DLD1 (cell line): ENCODE results near the gene SLC13A1.
"Not testable (repeated sequence)": the region's sequence is repeated elsewhere in the genome, so short reads cannot be mapped to it uniquely, and the experiment has no call there.

Experiments
- in situ Hi-C: cut with HindIII; loops from 2 replicates; pipeline ENCODE4 v1.10.0; 2017; ENCODE audit warnings: low sequenced_read_pairs

SLC13A1 gene

DNA sequence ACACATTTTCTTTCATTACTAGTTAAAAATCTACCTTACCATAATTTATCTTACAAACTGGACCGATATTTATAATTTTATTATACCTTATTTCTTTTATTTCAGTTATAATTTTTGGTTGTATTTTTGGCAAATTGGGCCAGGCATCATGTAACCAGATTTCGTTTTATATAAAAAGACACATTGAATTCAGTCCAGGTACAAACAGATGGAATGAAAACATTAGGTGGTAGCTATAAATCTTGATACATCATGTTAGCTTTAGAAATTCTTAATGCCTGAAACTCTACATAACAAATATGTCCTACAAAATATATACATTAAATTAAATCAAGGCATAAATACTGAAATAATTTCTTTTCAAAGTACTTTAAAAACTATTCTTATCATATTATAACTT is 73.1 kb downstream of the SLC13A1 start:
- in situ Hi-C loops: loop anchor here (5.0 kb wide), 1 partner anchor 46 kb away; no protein-coding TSS in a partner anchor

DNA sequence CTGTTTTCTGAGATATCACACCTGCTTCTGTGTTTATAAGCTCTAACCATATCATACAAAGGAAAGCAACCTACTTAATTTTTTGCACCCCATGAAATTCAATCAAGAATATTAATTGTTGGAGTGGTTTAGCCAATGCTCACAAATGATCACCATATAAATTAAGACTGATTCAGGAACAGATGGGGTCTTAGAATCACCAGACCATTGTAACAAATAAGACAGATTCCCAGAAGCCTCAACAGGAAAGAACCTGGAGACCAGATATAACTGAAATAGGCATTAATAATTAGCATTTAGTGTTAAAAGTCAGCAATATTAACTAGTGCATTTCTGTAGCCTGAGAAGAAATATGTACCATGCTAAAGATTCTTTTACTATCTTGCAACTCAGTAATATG is 73.6 kb downstream of the SLC13A1 start:
- in situ Hi-C loops: loop anchor here (5.0 kb wide), 1 partner anchor 46 kb away; no protein-coding TSS in a partner anchor

DNA sequence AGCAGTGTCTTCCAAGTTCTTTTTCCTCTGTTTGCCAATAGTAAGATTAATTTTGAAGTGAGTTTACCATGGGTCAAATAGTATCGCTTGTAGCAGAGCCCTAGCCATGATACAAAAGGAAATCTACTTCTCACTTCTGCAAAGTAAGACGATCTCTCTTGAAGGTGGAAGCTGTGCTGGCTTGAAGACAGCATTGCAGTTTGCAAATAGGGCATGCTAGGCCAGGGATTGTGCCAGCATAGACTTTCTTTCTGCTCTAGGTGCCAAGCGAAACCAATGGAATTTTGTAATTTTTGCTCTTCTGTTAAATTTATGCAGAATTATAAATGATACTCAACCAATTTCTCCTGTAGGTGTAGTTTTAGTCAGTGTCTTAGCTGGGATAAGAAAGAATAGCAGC is 74.5 kb downstream of the SLC13A1 start:
- in situ Hi-C loops: loop anchor here (5.0 kb wide), 1 partner anchor 47 kb away; no protein-coding TSS in a partner anchor

DNA sequence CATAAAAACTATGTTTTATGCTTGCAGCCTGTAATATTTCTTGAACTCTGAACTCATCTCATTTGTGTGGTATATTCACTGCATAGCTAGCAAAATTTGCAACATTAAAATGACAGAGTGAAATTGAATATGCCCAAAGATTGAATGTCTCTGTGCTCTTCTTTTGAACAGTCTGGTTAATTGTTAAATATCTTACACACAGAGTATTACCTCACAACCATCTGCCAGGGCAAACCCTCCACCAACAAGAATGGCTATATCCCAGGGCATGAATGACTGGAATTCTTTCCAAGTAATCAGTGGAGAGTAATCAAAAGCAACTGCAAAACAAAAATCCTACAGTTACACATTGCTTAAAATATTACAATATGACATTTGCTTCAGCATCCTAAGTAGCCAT is 76.9 kb downstream of the SLC13A1 start:
- in situ Hi-C loops: no loop called here

DNA sequence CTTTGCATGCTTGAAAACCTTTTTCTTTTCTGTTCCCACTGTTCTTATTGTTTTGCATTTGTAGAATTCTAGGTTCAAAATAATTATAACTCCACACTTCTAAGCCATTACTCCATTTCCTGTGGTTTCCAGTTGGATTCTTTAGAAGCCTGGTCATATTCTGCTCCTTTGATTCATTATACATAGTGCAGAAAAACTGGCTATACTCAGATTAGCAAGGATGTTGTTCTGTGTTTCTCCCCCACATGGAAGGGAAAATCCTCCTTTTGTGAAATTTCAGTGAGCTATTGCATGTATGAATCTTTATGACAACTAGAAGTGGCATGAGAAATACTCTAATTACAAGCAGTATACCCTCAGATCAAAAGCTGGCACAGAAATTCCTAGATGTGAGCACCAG is 79.5 kb downstream of the SLC13A1 start:
- in situ Hi-C loops: no loop called here

DNA sequence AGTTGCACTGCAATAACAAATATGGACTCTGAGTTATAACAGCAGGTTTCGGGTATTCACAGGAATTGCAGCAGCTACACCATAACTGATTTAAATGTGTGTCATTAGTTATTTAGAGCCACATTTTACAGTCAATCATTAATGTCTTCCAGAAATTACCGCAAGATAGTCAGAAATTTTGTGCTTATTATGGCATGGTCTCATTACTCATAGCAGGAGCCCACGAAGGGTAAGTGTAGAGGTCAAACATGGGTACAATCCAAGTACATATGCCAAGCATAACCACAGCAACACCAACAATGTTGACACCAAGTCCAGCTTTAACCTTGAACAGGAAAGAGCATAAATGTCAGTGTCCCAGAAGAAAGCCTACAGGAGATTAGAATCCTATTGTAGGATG is 84.4 kb downstream of the SLC13A1 start:
- in situ Hi-C loops: no loop called here

DNA sequence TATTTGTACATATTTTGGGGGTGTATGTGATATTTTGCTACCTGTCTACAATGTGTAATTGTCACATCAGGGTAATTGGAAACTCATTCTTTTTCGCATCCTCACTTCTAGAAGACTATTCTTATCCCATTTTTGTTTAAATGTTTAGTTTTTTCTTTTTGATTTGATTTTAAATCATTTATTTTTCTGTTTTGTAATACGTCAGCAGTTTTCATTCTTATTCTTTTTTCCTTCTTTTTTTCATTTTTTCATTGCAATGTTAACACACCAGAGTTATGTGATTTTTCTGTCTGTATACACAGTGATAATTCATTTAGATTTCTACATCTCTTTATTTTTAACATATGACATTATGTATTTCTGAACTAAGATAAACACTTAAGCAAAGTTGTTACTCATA is 85.5 kb downstream of the SLC13A1 start:
- in situ Hi-C loops: no loop called here

DNA sequence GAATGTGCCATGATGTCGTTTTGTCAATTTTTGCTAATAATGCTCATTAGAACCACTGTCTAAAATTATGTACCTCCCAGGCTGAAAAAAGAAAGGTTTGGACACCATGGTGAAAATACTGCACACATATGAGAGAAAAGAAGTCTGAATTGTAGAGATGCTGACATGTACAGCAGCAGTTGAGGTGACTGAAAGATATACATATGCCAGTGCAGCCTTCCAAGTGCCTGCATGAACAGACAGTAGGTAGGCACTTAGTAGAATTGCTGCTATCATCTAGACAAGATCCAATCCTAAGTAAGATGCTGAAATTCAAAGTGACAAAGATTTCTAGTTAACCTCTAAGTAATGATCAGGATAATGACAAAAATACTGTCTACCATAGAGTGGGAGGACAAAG is 86.9 kb downstream of the SLC13A1 start:
- in situ Hi-C loops: no loop called here

DNA sequence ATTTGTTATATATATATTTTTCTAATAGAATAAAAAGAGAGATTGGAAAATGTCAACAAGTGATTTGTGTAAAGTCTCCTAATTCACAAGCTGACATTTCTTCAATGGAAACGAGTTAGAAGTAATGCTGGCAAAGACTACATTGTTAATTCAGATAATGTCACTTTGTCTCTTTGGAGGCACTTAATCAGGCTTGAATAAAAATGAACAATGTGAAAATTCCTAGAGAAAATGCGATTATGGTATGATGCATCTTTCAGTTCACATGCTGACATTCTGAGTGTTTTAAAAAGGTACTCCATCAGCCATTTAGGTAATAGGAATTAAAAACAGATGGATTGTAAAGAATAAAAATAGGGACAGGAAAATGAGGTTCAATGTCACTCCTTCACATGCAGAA is 100.1 kb downstream of the SLC13A1 start:
- in situ Hi-C loops: no loop called here

DNA sequence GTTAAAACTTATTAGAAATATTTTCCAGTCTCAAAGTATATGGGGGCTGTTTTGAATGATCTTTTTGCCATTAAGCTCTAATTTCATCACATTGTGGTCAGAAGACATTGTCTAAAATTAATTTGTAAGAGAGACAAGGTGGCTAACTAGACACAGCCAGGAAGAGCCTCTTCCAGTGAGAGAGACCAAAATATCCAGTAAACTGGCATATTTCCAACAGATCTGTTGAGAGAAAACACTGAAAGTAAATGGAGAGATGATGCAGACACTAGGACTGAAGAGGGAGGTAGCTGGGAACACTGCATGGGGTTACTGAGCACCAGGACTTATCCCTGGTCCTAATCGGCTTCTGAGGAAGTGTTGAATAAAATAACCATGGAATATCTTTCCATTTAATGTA is 102.8 kb downstream of the SLC13A1 start:
- in situ Hi-C loops: no loop called here

DNA sequence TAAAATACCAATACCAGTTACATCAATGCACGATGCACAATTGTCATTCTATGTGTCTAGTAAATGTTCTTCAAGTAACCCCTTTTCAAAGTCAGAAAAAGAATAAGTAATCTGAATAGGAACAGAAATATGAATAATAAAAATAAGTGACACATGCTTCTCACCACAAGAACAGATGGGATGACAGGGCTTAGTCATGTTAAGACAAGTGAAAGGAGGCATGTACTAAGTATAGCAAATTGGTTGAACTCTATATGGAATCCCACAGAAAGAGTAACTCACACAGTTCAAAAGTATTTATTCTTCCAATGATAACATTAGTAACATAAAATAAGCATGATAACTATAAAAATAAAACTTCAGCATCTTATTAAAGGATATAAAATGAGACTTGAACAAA is 103.3 kb downstream of the SLC13A1 start:
- in situ Hi-C loops: no loop called here

DNA sequence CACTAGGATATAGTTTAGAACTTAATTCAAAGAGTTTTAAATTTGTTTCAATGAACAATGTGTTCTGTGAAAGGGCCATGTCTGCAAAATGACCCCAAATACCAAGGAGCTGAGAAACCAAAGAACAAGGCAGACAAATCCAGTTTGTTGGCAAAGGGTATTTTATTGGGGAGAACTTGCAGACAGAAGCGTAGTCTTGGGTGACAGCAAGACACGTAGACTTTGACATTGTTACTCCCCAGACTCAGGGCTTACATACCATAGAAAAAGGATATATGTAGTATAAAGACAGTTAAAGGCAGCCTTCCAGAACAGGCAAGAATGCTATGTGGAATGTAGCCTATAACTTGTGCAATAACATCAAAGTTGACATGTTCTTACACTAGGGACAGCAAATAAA is 109.3 kb downstream of the SLC13A1 start:
- in situ Hi-C loops: no loop called here

DNA sequence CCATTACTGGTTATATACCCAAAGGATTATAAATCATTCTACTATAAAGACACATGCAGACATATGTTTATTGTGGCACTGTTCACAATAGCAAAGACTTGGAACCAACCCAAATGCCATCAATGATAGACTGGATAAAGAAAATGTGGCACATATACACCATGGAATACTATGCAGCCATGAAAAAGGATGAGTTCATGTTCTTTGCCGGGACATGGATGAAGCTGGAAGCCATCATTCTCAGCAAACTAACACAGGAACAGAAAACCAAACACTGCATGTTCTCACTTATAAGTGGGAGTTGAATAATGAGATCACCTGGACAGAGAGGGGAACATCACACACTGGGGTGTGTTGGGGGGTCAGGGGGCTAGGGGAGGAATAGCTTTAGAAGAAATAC is 112.9 kb downstream of the SLC13A1 start:
- in situ Hi-C loops: not testable (repeated sequence)

DNA sequence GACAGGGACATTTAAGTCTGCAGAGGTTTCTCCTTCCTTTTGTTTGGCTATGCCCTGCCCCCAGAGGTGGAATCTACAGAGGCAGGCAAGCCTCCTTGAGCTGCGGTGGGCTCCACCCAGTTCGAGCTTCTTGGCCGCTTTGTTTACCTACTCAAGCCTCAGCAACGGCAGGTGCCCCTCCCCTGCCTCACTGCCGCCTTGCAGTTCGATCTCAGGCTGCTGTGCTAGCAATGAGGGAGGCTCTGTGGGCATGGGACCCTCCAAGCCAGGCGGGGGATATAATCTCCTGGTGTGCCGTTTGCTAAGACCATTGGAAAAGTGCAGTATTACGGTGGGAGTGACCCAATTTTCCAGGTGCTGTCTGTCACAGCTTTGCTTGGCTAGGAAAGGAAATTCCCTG is 114.9 kb downstream of the SLC13A1 start:
- in situ Hi-C loops: not testable (repeated sequence)

DNA sequence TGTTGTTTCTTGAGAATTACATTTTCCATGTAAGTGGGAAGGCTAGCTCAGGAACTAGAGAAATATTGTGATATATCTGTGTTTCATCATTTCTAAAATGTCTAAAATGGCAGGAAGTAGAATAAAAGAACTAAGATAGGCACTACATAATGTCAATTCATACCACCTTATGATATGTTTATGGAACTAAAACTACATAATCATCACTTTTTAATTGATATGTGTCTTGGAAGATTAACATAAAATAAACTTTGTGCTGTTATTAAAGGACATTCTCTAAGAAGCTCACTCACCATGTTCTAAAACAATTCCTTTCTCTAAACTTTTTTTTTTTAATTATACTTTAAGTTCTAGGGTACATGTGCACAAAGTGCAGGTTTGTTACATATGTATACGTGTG is 120.7 kb downstream of the SLC13A1 start:
- in situ Hi-C loops: no loop called here

DNA sequence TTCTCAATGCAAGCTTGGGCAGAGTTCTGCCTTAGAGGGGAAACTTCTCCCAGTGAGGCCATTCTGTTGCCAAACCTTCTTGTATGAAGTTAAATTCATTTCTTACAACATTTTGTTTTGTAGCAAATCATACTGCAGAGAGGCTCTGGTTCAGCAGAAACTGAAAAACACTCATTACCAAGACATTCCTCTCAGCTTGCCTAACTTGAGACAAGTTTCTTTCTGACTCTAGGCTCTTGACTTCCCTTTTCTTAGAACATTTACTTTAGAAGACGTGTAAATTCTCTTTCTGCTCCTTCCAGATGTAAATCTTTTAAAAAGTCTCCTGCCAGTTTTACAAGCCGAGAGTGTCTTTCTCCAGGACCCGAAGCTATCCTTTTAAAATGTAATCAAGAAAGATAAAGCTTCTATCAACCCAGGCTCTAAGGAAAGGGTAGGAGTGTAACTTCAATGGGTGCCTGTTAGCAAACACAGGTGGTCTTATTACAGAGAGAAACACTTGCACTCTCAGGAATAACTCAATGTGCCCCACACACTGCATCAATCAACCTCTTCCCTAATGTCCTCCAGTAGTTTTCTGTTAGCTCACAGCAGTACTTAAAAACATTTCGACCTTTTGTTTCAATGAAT is 123.8 kb downstream of the SLC13A1 start:
- in situ Hi-C loops: no loop called here

DNA sequence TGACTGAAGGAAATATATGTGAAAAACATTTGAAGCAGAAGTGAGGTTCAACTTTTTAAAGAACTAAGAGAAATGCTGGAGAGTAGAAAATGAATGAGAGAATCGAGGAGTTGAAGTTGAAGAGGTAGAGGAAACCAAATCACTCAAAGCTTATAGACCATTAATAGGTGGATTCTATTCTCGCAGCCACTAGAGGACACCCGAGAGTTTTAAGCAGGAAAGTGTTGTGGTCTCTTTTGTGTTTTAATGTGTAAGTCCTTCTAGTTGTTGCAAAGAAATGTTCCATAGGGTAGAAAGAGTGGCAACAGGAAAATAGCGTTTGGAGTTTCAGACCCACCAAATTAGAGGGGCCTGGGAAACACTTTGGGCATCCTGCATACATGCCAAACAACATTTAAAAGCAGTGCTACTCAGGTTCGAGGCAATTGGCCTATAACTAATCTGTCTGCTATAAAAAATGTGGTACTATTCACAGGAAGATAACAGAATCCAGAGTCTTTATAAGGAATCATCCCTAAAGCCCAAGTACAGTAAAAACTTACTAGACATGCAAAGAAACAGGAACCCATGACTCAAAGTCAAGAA is 129.0 kb downstream of the SLC13A1 start:
- in situ Hi-C loops: no loop called here

DNA sequence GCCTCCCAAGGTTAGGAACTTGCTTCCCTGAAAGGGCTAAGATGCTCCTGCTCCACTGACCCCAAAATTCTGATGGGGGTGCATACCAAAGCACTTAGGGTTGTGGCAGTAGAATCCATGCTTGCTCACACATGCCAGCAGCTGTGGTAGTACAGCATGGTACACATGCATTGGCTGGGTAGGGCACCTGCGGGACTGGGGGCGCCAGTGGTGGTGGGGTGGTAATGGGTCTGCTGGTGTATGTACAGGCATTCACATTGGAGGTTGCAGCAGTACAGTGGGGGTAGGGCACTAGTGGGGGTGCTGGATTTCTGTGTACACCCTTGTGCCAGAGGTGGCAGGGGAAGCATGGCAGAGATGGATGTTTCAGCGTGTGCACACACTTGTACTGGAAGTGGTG is 132.0 kb downstream of the SLC13A1 start:
- in situ Hi-C loops: no loop called here
